Measurements from ENCODE around the gene LPAR5. TPM values are rescaled to one million over a fixed set of nuclear protein-coding genes. Genes with fewer than 3 reads are reported as not detected.
A peak's percentile ranks its signal among the peaks of the same experiment; 100 is the strongest.

The LPAR5 gene
- total RNA-seq, 1 experiment from 2014 or later: not detected

DNA sequence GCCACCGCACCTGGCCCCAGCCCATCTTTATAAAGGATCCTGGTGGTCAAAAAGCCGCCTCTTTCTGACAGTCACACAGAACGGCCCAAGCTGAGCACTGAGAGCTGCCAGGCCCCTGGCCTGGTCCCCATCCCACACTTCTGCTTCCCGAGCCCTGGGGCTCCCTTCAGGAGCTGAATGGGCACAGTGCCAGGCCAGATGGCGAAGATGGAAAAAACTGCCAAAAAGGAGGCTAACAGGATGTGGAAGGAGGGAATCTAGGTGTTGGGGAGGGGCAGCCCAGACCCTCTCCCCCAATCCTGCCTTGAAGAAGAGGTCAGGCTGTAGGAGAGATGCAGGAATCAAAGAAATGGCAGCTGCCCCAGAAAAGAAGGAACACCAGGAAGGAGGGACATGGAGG is 5.0 kb downstream of the LPAR5 start:
- POLR2A ChIA-PET: no interaction called here

DNA sequence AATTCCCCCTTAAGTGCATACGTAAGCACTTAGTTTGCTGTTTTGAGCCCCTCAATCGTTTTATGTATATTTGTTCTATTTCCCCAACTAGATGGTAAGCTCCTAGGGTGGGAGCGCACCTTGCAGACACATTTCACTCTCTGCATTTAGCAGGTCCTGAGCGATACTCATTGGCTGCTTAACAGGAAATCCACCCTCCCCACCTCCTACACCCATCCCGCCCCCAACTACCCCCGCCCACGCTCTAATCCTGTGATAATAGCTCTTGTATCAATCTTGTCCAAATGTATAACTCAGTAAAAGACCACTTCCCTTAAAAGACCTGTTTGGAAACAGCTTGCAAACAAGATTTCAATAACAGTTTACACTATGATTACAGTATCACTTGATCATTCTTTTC is 8.1 kb downstream of the LPAR5 start:
- no peak for TF ChIP-seq TCF7L2 (IDR thresholded peaks at IDR 0.05; ENCODE audit: low read depth, low read length)
- no peak for TF ChIP-seq POLR2AphosphoS5 (IDR thresholded peaks at IDR 0.05; ENCODE audit: low read depth, low read length)
- TF ChIP-seq, protein P1, sequence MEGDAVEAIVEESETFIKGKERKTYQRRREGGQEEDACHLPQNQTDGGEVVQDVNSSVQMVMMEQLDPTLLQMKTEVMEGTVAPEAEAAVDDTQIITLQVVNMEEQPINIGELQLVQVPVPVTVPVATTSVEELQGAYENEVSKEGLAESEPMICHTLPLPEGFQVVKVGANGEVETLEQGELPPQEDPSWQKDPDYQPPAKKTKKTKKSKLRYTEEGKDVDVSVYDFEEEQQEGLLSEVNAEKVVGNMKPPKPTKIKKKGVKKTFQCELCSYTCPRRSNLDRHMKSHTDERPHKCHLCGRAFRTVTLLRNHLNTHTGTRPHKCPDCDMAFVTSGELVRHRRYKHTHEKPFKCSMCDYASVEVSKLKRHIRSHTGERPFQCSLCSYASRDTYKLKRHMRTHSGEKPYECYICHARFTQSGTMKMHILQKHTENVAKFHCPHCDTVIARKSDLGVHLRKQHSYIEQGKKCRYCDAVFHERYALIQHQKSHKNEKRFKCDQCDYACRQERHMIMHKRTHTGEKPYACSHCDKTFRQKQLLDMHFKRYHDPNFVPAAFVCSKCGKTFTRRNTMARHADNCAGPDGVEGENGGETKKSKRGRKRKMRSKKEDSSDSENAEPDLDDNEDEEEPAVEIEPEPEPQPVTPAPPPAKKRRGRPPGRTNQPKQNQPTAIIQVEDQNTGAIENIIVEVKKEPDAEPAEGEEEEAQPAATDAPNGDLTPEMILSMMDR (IDR thresholded peaks at IDR 0.05): no peak
- TF ChIP-seq SIN3A (IDR thresholded peaks at IDR 0.05; ENCODE audit: borderline replicate concordance, insufficient read depth, low read depth, low read length): no peak
- TF ChIP-seq, protein P2, sequence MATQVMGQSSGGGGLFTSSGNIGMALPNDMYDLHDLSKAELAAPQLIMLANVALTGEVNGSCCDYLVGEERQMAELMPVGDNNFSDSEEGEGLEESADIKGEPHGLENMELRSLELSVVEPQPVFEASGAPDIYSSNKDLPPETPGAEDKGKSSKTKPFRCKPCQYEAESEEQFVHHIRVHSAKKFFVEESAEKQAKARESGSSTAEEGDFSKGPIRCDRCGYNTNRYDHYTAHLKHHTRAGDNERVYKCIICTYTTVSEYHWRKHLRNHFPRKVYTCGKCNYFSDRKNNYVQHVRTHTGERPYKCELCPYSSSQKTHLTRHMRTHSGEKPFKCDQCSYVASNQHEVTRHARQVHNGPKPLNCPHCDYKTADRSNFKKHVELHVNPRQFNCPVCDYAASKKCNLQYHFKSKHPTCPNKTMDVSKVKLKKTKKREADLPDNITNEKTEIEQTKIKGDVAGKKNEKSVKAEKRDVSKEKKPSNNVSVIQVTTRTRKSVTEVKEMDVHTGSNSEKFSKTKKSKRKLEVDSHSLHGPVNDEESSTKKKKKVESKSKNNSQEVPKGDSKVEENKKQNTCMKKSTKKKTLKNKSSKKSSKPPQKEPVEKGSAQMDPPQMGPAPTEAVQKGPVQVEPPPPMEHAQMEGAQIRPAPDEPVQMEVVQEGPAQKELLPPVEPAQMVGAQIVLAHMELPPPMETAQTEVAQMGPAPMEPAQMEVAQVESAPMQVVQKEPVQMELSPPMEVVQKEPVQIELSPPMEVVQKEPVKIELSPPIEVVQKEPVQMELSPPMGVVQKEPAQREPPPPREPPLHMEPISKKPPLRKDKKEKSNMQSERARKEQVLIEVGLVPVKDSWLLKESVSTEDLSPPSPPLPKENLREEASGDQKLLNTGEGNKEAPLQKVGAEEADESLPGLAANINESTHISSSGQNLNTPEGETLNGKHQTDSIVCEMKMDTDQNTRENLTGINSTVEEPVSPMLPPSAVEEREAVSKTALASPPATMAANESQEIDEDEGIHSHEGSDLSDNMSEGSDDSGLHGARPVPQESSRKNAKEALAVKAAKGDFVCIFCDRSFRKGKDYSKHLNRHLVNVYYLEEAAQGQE (IDR thresholded peaks at IDR 0.05; ENCODE audit: insufficient read depth in 1 of 2, low read depth in 2 of 2, low read length in 1 of 2): no peak
- ChIA-PET CTCF (no interaction called here), POLR2A (interaction anchor here (0.6 kb wide), 2 partner anchors 14 to 548 kb away, joined by 4 to 15 read pairs; no protein-coding TSS in a partner anchor)
- no TSS peak for BruUV-seq (replicated peaks)
- no peak overlapping the region for H3K27ac ChIP-seq (ENCODE audit: low read length)
- peak overlapping the region; percentile 24 to 46; a peak in 3 of 4 replicates for H3K4me3 ChIP-seq (ENCODE audit: low read depth in 2 of 2, low read length in 2 of 2)
- no peak for DNase-seq (ENCODE audit: low read depth, low spot score)
- in situ Hi-C loops (cut with HindIII; ENCODE audit: low pct_unique_long_range_greater_than_20kb, low sequenced_read_pairs) (no loop called here), intact Hi-C loops (cut with micrococcal nuclease; ENCODE audit: unreplicated experiment) (no loop called here)
- H3K4me1 ChIP-seq (ENCODE audit: control insufficient read depth, insufficient read depth, low read length): no peaks in the 10 kb centered on the region
- ATAC-seq: peak; percentile 81
- H3K27me3 ChIP-seq (ENCODE audit: control insufficient read depth, insufficient read depth, low read length): no peaks in the 10 kb centered on the region
- no peaks in the 10 kb centered on the region for H3K9me3 ChIP-seq (ENCODE audit: control insufficient read depth, insufficient read depth, low read depth, low read length)
- H3K36me3 ChIP-seq (ENCODE audit: control insufficient read depth, insufficient read depth, low read length): no peaks in the 10 kb centered on the region

More for the DNA sequence above, 5.0 kb downstream of the LPAR5 start:
- intact Hi-C loops (cut with micrococcal nuclease; ENCODE audit: unreplicated experiment) (no loop called here), in situ Hi-C loops (cut with HindIII; ENCODE audit: low pct_unique_long_range_greater_than_20kb, low sequenced_read_pairs) (no loop called here)
- BruUV-seq (replicated peaks): no TSS peak
- ATAC-seq (no peak), DNase-seq (ENCODE audit: low read depth, low spot score) (no peak)
- TF ChIP-seq, protein P2 (IDR thresholded peaks at IDR 0.05; ENCODE audit: insufficient read depth in 1 of 2, low read depth in 2 of 2, low read length in 1 of 2): no peak
- TF ChIP-seq, protein P1 (IDR thresholded peaks at IDR 0.05): no peak
- no peak for TF ChIP-seq TCF7L2 (IDR thresholded peaks at IDR 0.05; ENCODE audit: low read depth, low read length)
- TF ChIP-seq SIN3A (IDR thresholded peaks at IDR 0.05; ENCODE audit: borderline replicate concordance, insufficient read depth, low read depth, low read length): no peak
- no peak for TF ChIP-seq POLR2AphosphoS5 (IDR thresholded peaks at IDR 0.05; ENCODE audit: low read depth, low read length)
- no peaks in the 10 kb centered on the region for H3K27me3 ChIP-seq (ENCODE audit: control insufficient read depth, insufficient read depth, low read length)
- H3K4me1 ChIP-seq (ENCODE audit: control insufficient read depth, insufficient read depth, low read length): no peaks in the 10 kb centered on the region
- H3K4me3 ChIP-seq (ENCODE audit: low read depth in 2 of 2, low read length in 2 of 2): no peak overlapping the region
- H3K27ac ChIP-seq (ENCODE audit: low read length): no peak overlapping the region
- no peaks in the 10 kb centered on the region for H3K36me3 ChIP-seq (ENCODE audit: control insufficient read depth, insufficient read depth, low read length)
- no peaks in the 10 kb centered on the region for H3K9me3 ChIP-seq (ENCODE audit: control insufficient read depth, insufficient read depth, low read depth, low read length)
- CTCF ChIA-PET: no interaction called here
